Measurements from ENCODE around the gene SPEN.

SPEN gene

DNA sequence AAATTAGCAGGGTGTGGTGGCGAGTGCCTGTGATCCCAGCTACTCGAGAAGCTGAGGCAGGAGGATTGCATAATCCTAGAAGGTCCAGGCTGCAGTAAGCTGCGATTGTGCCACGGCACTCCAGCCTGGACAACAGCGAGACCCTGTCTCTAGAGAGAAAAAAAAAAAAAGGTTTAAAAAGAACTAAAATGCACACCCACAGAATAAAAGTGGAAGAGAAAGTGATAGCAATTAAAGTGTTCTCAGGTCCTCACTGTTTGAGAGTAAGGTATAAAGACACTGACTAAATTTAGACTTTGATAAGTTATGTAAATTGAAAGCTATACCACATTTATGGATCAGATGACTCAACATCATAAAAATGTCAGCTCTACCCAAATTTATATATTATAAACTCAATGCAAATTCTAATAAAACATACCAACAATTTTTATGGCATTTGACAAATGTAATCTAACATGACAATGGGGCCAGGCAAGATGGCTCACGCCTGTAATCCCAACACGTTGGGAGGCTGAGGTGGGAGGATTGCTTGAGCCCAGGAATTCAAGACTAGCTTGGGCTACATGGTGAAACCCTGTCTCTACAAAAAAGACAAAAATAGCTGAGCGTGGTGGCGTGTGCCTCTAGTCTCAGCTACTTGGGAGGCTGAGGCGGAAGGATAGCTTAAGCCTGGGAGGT is 116.6 kb downstream of the SPEN start:
- no peaks in the 10 kb centered on the region for H3K4me1 ChIP-seq (ENCODE audit: control insufficient read depth in 1 of 2, insufficient read depth in 2 of 2, low read length in 2 of 2)
- H3K23ac ChIP-seq (ENCODE audit: low read length): no peak overlapping the region
- H3K14ac ChIP-seq (ENCODE audit: low read length): no peak overlapping the region
- no peak overlapping the region for H3K4me3 ChIP-seq (ENCODE audit: low read depth, low read length)
- H3K27ac ChIP-seq (ENCODE audit: low read depth, low read length): no peak overlapping the region
- H3K4ac ChIP-seq (ENCODE audit: low read depth, low read length): no peak overlapping the region
- no peak overlapping the region for H3K9ac ChIP-seq (ENCODE audit: low read length)
- DNase-seq: no peak
- H2AFZ ChIP-seq (ENCODE audit: insufficient read depth, low read length, poor library complexity): no peak overlapping the region
- no peak overlapping the region for H3K4me2 ChIP-seq (ENCODE audit: low read length)
- H4K8ac ChIP-seq (ENCODE audit: low read depth, low read length): no peak overlapping the region
- H3K9me3 ChIP-seq (ENCODE audit: insufficient read depth, low read depth, low read length): peaks cover 5% of the 10 kb centered on the region
- H2BK5ac ChIP-seq (ENCODE audit: low read depth, low read length, poor library complexity): no peak overlapping the region
- no peaks in the 10 kb centered on the region for H3K79me1 ChIP-seq (ENCODE audit: low read length)
- no peak overlapping the region for H2AK5ac ChIP-seq (ENCODE audit: low read length)
- no peak overlapping the region for H2BK12ac ChIP-seq (ENCODE audit: low read length)
- H4K12ac ChIP-seq (ENCODE audit: low read depth, low read length): no peak overlapping the region
- H4K91ac ChIP-seq (ENCODE audit: low read depth, low read length): no peak overlapping the region
- no peaks in the 10 kb centered on the region for H3K27me3 ChIP-seq (ENCODE audit: insufficient read depth, low read length)
- no peaks in the 10 kb centered on the region for H3K79me2 ChIP-seq (ENCODE audit: control insufficient read depth, insufficient read depth, low read length, poor library complexity)
- no peak overlapping the region for H2BK120ac ChIP-seq (ENCODE audit: insufficient read depth, low read length, poor library complexity)
- whole genome bisulfite sequencing (ENCODE audit: extremely low coverage, insufficient coverage, insufficient read length): no CpG with 5 or more reads among the region's 10 CpGs
- peaks cover 9 to 12% of the 10 kb centered on the region in 2 experiments for H3K36me3 ChIP-seq (ENCODE audit: control insufficient read depth in 1 of 2, insufficient read depth in 2 of 2, low read length in 2 of 2)
- H3K18ac ChIP-seq (ENCODE audit: low read length): no peak overlapping the region

GRCh38 chr1:15965228-15965767 is 117.8 kb downstream of the SPEN start:
- Histone ChIP-seq H4K12ac (ENCODE audit: low read depth, low read length) (no peak overlapping the region), H3K18ac (ENCODE audit: low read length) (no peak overlapping the region), H2BK5ac (ENCODE audit: low read depth, low read length, poor library complexity) (no peak overlapping the region), H3K27me3 (ENCODE audit: insufficient read depth, low read length) (no peaks in the 10 kb centered on the region), H3K4me3 (ENCODE audit: low read depth, low read length) (no peak overlapping the region), H2AK5ac (ENCODE audit: low read length) (no peak overlapping the region), H4K8ac (ENCODE audit: low read depth, low read length) (no peak overlapping the region), H3K4me2 (ENCODE audit: low read length) (no peak overlapping the region), H3K9me3 (ENCODE audit: insufficient read depth, low read depth, low read length) (peaks cover 10% of the 10 kb centered on the region), H3K23ac (ENCODE audit: low read length) (no peak overlapping the region), H3K14ac (ENCODE audit: low read length) (no peak overlapping the region), H3K27ac (ENCODE audit: low read depth, low read length) (no peak overlapping the region), H3K4me1 (ENCODE audit: control insufficient read depth in 1 of 2, insufficient read depth in 2 of 2, low read length in 2 of 2) (no peaks in the 10 kb centered on the region), H3K4ac (ENCODE audit: low read depth, low read length) (no peak overlapping the region), H4K91ac (ENCODE audit: low read depth, low read length) (no peak overlapping the region), H2BK120ac (ENCODE audit: insufficient read depth, low read length, poor library complexity) (no peak overlapping the region), H3K79me1 (ENCODE audit: low read length) (no peaks in the 10 kb centered on the region), H2AFZ (ENCODE audit: insufficient read depth, low read length, poor library complexity) (no peak overlapping the region), H3K79me2 (ENCODE audit: control insufficient read depth, insufficient read depth, low read length, poor library complexity) (no peaks in the 10 kb centered on the region), H3K9ac (ENCODE audit: low read length) (no peak overlapping the region), H3K36me3 (ENCODE audit: control insufficient read depth in 1 of 2, insufficient read depth in 2 of 2, low read length in 2 of 2) (peaks cover 16 to 18% of the 10 kb centered on the region in 2 experiments), H2BK12ac (ENCODE audit: low read length) (no peak overlapping the region)
- DNase-seq: no peak
- no CpG with 5 or more reads among the region's 7 CpGs for WGBS (ENCODE audit: extremely low coverage, insufficient coverage, insufficient read length)

DNA sequence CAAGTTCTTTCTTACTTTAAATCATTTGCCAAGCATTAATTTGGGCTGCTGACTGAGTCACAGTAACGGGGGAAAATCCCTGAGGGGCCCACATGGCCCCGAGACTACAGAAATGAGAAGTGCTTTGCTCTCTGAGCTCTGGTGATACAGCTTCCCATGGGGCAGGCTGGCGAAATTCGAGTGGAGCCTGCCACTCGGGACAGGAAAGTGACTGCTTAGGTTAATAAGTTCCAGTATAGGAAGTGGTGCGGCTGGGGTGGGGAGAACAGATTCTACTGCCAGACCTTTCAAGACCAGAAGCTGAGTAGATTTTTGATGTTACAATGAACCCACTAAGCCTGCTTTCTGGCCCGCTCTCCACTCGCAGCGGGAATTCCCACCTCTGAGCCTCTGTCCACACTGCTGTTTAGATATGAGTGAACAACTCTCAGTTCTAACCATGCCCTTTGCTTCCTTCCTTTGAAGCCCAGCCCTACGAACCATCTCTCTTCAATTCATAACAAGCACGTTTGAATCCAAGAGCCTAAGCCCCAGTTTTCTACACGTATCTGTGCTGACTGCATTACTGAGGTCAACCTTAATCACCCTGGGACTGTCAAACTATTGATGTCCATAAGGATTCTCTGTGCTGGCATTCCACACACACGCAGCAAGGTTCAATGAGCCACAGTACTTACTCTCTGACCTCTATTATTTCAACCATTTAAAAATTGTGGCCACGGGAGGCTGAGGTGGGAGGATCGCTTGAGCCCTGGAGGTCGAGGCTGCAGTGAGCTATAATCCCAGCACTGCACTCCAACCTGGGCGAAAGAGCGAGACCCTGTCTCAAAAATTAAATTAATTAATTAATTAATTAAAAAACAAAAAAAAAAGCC is 118.8 kb downstream of the SPEN start:
- Histone ChIP-seq H3K9me3 (ENCODE audit: insufficient read depth, low read depth, low read length) (peaks cover 10% of the 10 kb centered on the region), H2AK5ac (ENCODE audit: low read length) (no peak overlapping the region), H4K12ac (ENCODE audit: low read depth, low read length) (no peak overlapping the region), H3K79me2 (ENCODE audit: control insufficient read depth, insufficient read depth, low read length, poor library complexity) (no peaks in the 10 kb centered on the region), H4K8ac (ENCODE audit: low read depth, low read length) (no peak overlapping the region), H3K4me2 (ENCODE audit: low read length) (no peak overlapping the region), H2AFZ (ENCODE audit: insufficient read depth, low read length, poor library complexity) (no peak overlapping the region), H3K14ac (ENCODE audit: low read length) (no peak overlapping the region), H3K27ac (ENCODE audit: low read depth, low read length) (no peak overlapping the region), H3K4me1 (ENCODE audit: control insufficient read depth in 1 of 2, insufficient read depth in 2 of 2, low read length in 2 of 2) (no peaks in the 10 kb centered on the region), H2BK120ac (ENCODE audit: insufficient read depth, low read length, poor library complexity) (no peak overlapping the region), H3K4ac (ENCODE audit: low read depth, low read length) (no peak overlapping the region), H4K91ac (ENCODE audit: low read depth, low read length) (no peak overlapping the region), H3K9ac (ENCODE audit: low read length) (no peak overlapping the region), H2BK5ac (ENCODE audit: low read depth, low read length, poor library complexity) (no peak overlapping the region), H2BK12ac (ENCODE audit: low read length) (no peak overlapping the region), H3K27me3 (ENCODE audit: insufficient read depth, low read length) (no peaks in the 10 kb centered on the region), H3K23ac (ENCODE audit: low read length) (no peak overlapping the region), H3K18ac (ENCODE audit: low read length) (no peak overlapping the region), H3K36me3 (ENCODE audit: control insufficient read depth in 1 of 2, insufficient read depth in 2 of 2, low read length in 2 of 2) (peaks cover 16 to 18% of the 10 kb centered on the region in 2 experiments), H3K4me3 (ENCODE audit: low read depth, low read length) (no peak overlapping the region), H3K79me1 (ENCODE audit: low read length) (no peaks in the 10 kb centered on the region)
- no CpG with 5 or more reads among the region's 18 CpGs for WGBS (ENCODE audit: extremely low coverage, insufficient coverage, insufficient read length)
- peak; percentile 16 to 53 for DNase-seq

DNA sequence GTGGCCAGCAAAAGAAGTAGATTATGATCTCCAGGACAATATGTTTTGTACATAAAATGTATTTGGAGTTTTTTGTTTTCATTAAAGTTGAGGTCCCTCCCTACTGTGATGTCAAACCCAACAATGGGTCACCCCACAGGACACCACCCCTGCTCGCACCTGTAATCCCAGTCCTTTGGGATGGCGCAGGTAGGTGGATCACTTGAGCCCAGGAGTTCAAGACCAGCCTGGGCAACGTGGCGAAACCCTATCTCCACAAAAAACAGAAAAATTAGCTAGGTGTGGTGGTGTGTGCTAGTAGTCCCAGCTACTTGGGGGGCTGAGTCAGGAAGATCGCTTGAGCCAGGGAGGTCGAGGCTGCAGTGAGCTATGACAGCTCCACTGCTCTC is 119.4 kb downstream of the SPEN start:
- no peak overlapping the region for H4K91ac ChIP-seq (ENCODE audit: low read depth, low read length)
- H4K8ac ChIP-seq (ENCODE audit: low read depth, low read length): no peak overlapping the region
- H2AFZ ChIP-seq (ENCODE audit: insufficient read depth, low read length, poor library complexity): no peak overlapping the region
- H3K79me2 ChIP-seq (ENCODE audit: control insufficient read depth, insufficient read depth, low read length, poor library complexity): no peaks in the 10 kb centered on the region
- no peak overlapping the region for H4K12ac ChIP-seq (ENCODE audit: low read depth, low read length)
- no peaks in the 10 kb centered on the region for H3K27me3 ChIP-seq (ENCODE audit: insufficient read depth, low read length)
- no peak overlapping the region for H2BK5ac ChIP-seq (ENCODE audit: low read depth, low read length, poor library complexity)
- H3K79me1 ChIP-seq (ENCODE audit: low read length): no peaks in the 10 kb centered on the region
- H2AK5ac ChIP-seq (ENCODE audit: low read length): no peak overlapping the region
- H3K27ac ChIP-seq (ENCODE audit: low read depth, low read length): no peak overlapping the region
- no peak overlapping the region for H2BK12ac ChIP-seq (ENCODE audit: low read length)
- peaks cover 15 to 18% of the 10 kb centered on the region in 2 experiments for H3K36me3 ChIP-seq (ENCODE audit: control insufficient read depth in 1 of 2, insufficient read depth in 2 of 2, low read length in 2 of 2)
- no peak overlapping the region for H3K4ac ChIP-seq (ENCODE audit: low read depth, low read length)
- H2BK120ac ChIP-seq (ENCODE audit: insufficient read depth, low read length, poor library complexity): no peak overlapping the region
- no peak overlapping the region for H3K4me2 ChIP-seq (ENCODE audit: low read length)
- H3K9me3 ChIP-seq (ENCODE audit: insufficient read depth, low read depth, low read length): peaks cover 10% of the 10 kb centered on the region
- no peak for DNase-seq
- no peaks in the 10 kb centered on the region for H3K4me1 ChIP-seq (ENCODE audit: control insufficient read depth in 1 of 2, insufficient read depth in 2 of 2, low read length in 2 of 2)
- H3K4me3 ChIP-seq (ENCODE audit: low read depth, low read length): no peak overlapping the region
- no peak overlapping the region for H3K9ac ChIP-seq (ENCODE audit: low read length)
- H3K18ac ChIP-seq (ENCODE audit: low read length): no peak overlapping the region
- no peak overlapping the region for H3K14ac ChIP-seq (ENCODE audit: low read length)
- WGBS (ENCODE audit: extremely low coverage, insufficient coverage, insufficient read length): no CpG with 5 or more reads among the region's 6 CpGs
- H3K23ac ChIP-seq (ENCODE audit: low read length): no peak overlapping the region
